MCF 10A (cell line): ENCODE results near the gene YWHAB. TPM values are rescaled to one million over a fixed set of nuclear protein-coding genes. Genes with fewer than 3 reads are reported as not detected.

Source experiments
- BruUV-seq: library from RNA; stranded (reverse); fragments of 400-500 nt; replicated peaks from 2 replicates; lab custom pipeline; 2021; lab: Mats Ljungman, UMichigan
- CTCF ChIA-PET: fragments of 300-600 bp; sonication (Branson Sonifier 250); formaldehyde crosslinking; extraction: SDS; loops from one replicate; lab custom pipeline; 2021; ENCODE audit warnings: antibody characterized with exemption, inconsistent platforms; lab: Yijun Ruan, JAX
- POLR2A ChIA-PET: fragments of 300-600, 350-650 bp; sonication (Branson Sonifier 250); formaldehyde crosslinking; extraction: SDS; loops from one replicate; lab custom pipeline; 2020; ENCODE audit warnings: antibody characterized with exemption, inconsistent platforms; lab: Yijun Ruan, JAX
- DNase-seq: peaks from one replicate; pipeline ENCODE4 v3.0.0-alpha.2; 2018; ENCODE audit not compliant: unreplicated experiment
- H3K27ac Mint-ChIP-seq: one replicate; pipeline ENCODE4 v1.8.0; 2022; ENCODE audit warnings: mild to moderate bottlenecking, low read depth, mixed read lengths; ENCODE audit not compliant: unreplicated experiment
- H3K27me3 Mint-ChIP-seq: one replicate; pipeline ENCODE4 v1.8.0; 2022; ENCODE audit warnings: mixed read lengths; ENCODE audit not compliant: insufficient read depth, unreplicated experiment
- H3K36me3 Mint-ChIP-seq: one replicate; pipeline ENCODE4 v1.8.0; 2022; ENCODE audit warnings: mild to moderate bottlenecking, moderate library complexity, mixed read lengths; ENCODE audit not compliant: insufficient read depth, unreplicated experiment
- H3K4me1 Mint-ChIP-seq: one replicate; pipeline ENCODE4 v1.8.0; 2022; ENCODE audit warnings: mixed read lengths; ENCODE audit not compliant: insufficient read depth, unreplicated experiment
- H3K4me3 Mint-ChIP-seq: one replicate; pipeline ENCODE4 v1.8.0; 2022; ENCODE audit warnings: mild to moderate bottlenecking, moderate library complexity, mixed read lengths; ENCODE audit not compliant: unreplicated experiment
- H3K9me3 Mint-ChIP-seq: one replicate; pipeline ENCODE4 v1.8.0; 2022; ENCODE audit warnings: mixed read lengths; ENCODE audit not compliant: unreplicated experiment
- intact Hi-C: fragments of 100-400 bp; cut with micrococcal nuclease; formaldehyde crosslinking; loops from 2 replicates; pipeline ENCODE4 v1.14.1; 2022
- total RNA-seq: library from RNA; stranded (reverse); gene quantifications from 2 replicates; pipeline ENCODE4 v1.2.3, GENCODE V29; 2022
- TF ChIP-seq, protein P1 (sequence below): fragments of 200-600 bp; IDR thresholded peaks from one replicate; pipeline ENCODE4 v1.8.0; 2022; ENCODE audit warnings: antibody characterized with exemption, mild to moderate bottlenecking; ENCODE audit not compliant: unreplicated experiment

The YWHAB gene
- total RNA-seq, 1 experiment from 2014 or later = 235 TPM

DNA sequence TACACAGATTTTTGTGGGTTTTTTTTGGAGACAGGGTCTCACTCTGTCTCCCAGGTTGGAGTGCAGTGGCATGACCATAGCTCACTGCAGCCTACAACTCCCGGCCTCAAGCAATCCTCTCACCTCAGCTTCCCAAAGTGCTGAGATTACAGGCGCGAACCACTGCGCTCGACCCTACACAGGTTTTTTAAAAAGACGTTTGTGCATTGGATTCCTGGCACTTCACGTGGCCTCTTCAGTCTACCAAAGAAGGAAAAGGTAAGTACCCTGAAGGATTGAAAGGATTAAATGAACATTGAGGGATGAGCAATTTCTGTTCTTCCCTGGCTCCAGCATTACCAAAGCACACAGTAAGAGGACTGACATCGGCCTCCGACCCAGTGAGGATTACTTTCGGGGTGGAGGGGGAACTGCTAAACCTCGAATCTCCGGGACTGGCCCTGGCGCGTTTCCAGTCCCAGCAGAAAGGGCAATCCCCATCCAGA is 556 bp upstream of the YWHAB start:
- peaks cover 17% of the 10 kb centered on the region for H3K4me1 Mint-ChIP-seq
- no TSS peak for BruUV-seq
- H3K9me3 Mint-ChIP-seq = no peaks in the 10 kb centered on the region
- intact Hi-C loops = loop anchor here (5.0 kb wide), 1 partner anchor 407 kb away; no protein-coding TSS in a partner anchor
- ChIA-PET CTCF (interaction anchor here (0.8 to 3.0 kb wide), 5 partner anchors 9 to 210 kb away, joined by 3 to 12 read pairs (median 3); no protein-coding TSS in a partner anchor), POLR2A (interaction anchor here (0.5 to 2.2 kb wide), 24 partner anchors 9 to 907 kb away, joined by 3 to 15 read pairs (median 4); partner anchors contain the start of genes CCN5, DNTTIP1, PABPC1L and STK4)
- DNase-seq = no peak
- H3K27me3 Mint-ChIP-seq = no peaks in the 10 kb centered on the region
- TF ChIP-seq, protein P1, sequence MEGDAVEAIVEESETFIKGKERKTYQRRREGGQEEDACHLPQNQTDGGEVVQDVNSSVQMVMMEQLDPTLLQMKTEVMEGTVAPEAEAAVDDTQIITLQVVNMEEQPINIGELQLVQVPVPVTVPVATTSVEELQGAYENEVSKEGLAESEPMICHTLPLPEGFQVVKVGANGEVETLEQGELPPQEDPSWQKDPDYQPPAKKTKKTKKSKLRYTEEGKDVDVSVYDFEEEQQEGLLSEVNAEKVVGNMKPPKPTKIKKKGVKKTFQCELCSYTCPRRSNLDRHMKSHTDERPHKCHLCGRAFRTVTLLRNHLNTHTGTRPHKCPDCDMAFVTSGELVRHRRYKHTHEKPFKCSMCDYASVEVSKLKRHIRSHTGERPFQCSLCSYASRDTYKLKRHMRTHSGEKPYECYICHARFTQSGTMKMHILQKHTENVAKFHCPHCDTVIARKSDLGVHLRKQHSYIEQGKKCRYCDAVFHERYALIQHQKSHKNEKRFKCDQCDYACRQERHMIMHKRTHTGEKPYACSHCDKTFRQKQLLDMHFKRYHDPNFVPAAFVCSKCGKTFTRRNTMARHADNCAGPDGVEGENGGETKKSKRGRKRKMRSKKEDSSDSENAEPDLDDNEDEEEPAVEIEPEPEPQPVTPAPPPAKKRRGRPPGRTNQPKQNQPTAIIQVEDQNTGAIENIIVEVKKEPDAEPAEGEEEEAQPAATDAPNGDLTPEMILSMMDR = no peak
- peak overlapping the region; percentile 93 for H3K27ac Mint-ChIP-seq
- H3K36me3 Mint-ChIP-seq = peaks cover 14% of the 10 kb centered on the region
- H3K4me3 Mint-ChIP-seq = peak overlapping the region; percentile 95

DNA sequence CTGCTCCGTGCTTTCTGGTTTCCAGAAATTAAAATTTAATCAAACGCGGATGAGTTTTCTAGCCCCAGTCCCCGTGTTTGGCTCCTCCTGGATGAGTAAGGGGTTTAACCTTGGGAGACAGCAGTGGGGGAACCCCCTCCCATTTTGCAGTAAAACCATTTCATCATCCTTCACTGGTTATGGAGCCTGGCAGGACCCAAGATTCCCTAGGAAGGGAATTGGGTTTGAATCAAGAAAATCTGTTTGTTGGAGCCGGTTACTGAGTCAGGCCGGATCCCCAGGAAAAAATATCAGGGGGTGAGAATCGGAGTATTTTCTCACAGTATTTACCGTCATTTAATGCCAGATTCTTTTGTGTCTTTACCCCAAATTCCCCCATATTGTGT is 754 bp downstream of the YWHAB start:
- POLR2A ChIA-PET = interaction anchor here (1.0 to 2.4 kb wide), 4 partner anchors 21 to 156 kb away, joined by 3 to 15 read pairs (median 6); partner anchors contain the start of gene STK4
- CTCF ChIA-PET = no interaction called here
- peaks cover 17% of the 10 kb centered on the region for H3K4me1 Mint-ChIP-seq
- no peak for DNase-seq
- H3K4me3 Mint-ChIP-seq = peak overlapping the region; percentile 95
- intact Hi-C loops = loop anchor here (5.0 kb wide), 1 partner anchor 406 kb away; no protein-coding TSS in a partner anchor
- no TSS peak for BruUV-seq
- H3K27me3 Mint-ChIP-seq = no peaks in the 10 kb centered on the region
- peaks cover 17% of the 10 kb centered on the region for H3K36me3 Mint-ChIP-seq
- peak overlapping the region; percentile 93 for H3K27ac Mint-ChIP-seq
- H3K9me3 Mint-ChIP-seq = no peaks in the 10 kb centered on the region
- TF ChIP-seq, protein P1 = no peak

DNA sequence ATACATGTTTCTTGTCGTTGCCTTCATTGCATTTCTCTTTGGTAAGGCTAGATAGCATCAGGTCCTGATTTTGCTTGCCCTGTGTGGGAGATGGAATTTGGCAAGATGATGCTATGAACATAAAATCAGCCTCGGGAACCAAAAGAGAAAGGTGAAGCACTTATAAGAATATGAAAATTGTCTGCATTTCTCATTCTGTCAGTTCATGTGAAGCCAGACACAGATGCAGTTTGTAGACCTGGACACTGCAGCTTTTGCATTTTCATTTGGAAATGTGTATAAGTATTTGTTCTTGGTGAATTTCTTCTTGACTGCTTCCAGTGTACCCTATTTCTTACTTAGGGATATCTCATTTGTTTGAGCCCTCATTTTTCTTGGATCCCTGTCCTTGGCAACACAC is 1.3 kb downstream of the YWHAB start:
- CTCF ChIA-PET = no interaction called here
- intact Hi-C loops = loop anchor here (5.0 kb wide), 1 partner anchor 405 kb away; no protein-coding TSS in a partner anchor
- H3K27me3 Mint-ChIP-seq = no peaks in the 10 kb centered on the region
- no peak for DNase-seq
- H3K9me3 Mint-ChIP-seq = no peaks in the 10 kb centered on the region
- TF ChIP-seq, protein P1 = no peak
- peaks cover 17% of the 10 kb centered on the region for H3K4me1 Mint-ChIP-seq
- BruUV-seq = TSS peak; percentile 36
- POLR2A ChIA-PET = interaction anchor here (1.6 to 2.4 kb wide), 3 partner anchors 80 to 166 kb away, joined by 6 to 7 read pairs (median 6); partner anchors contain the start of gene STK4
- peak overlapping the region; percentile 93 for H3K27ac Mint-ChIP-seq
- H3K4me3 Mint-ChIP-seq = peak overlapping the region; percentile 95
- H3K36me3 Mint-ChIP-seq = peaks cover 18% of the 10 kb centered on the region

DNA sequence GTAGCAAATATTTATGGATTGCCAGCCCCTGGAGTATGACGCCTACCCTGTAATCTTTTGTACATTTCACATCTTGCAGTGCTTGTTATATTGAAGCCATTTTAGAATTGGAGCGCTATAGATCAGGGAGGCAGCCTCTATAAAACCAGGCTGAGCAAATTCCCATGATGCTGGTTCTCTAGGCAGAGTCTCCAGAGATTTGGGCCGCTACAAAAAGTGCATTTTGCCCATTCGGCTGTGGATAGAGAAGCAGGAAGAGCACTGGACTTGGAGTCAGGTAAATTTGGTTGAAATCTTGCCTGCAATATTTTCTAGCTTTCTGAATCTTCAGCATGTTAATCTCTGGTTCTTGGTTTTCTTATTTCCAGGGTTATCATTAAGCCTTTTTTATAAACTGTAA is 2.0 kb downstream of the YWHAB start:
- intact Hi-C loops = loop anchor here (5.0 kb wide), 1 partner anchor 405 kb away; no protein-coding TSS in a partner anchor
- Mint-ChIP-seq H3K27ac (no peak overlapping the region), H3K9me3 (no peaks in the 10 kb centered on the region), H3K4me1 (peaks cover 23% of the 10 kb centered on the region), H3K36me3 (peaks cover 18% of the 10 kb centered on the region), H3K27me3 (no peaks in the 10 kb centered on the region), H3K4me3 (peak overlapping the region; percentile 95)
- BruUV-seq = no TSS peak
- no peak for DNase-seq
- TF ChIP-seq, protein P1 = no peak
- CTCF ChIA-PET = interaction anchor here (0.5 to 1.2 kb wide), 7 partner anchors 15 to 208 kb away, joined by 3 to 6 read pairs (median 3); partner anchors contain the start of genes STK4 and TOMM34
- POLR2A ChIA-PET = interaction anchor here (0.6 to 3.2 kb wide), 9 partner anchors 13 to 1239 kb away, joined by 3 to 24 read pairs (median 6); partner anchors contain the start of genes PABPC1L, STK4 and TOMM34
